Mucosa of descending colon (tissue), 3 donors: Measurements from ENCODE around the gene ZNF324. TPM values are rescaled to one million over a fixed set of nuclear protein-coding genes. Genes with fewer than 3 reads are reported as not detected.
"Not testable (repeated sequence)": the region's sequence is repeated elsewhere in the genome, so short reads cannot be mapped to it uniquely, and the experiment has no call there.

Experiments
- ATAC-seq: fragments of 200-7000 bp; cut with Tn5 transposase; one replicate; pipeline ENCODE4 v1.9.1; 2020; ENCODE audit warnings: mild to moderate bottlenecking, moderate library complexity
- DNase-seq, 3 donors: peaks; one replicate each; pipeline ENCODE4 v3.0.0-alpha.2; 2020
- H3K36me3 ChIP-seq: fragments of 200-600 bp; one replicate; pipeline ENCODE4 v1.8.0; 2021; ENCODE audit warnings: low read depth, mild to moderate bottlenecking
- H3K4me1 ChIP-seq: fragments of 200-600 bp; one replicate; pipeline ENCODE4 v1.8.0; 2021; ENCODE audit warnings: low read depth, mild to moderate bottlenecking
- H3K4me3 ChIP-seq: fragments of 200-600 bp; one replicate; pipeline ENCODE4 v1.8.0; 2021; ENCODE audit warnings: mild to moderate bottlenecking
- H3K9me3 ChIP-seq: fragments of 200-600 bp; one replicate; pipeline ENCODE4 v1.8.0; 2021; ENCODE audit warnings: mild to moderate bottlenecking
- CTCF ChIP-seq: fragments of 200-600 bp; IDR thresholded peaks from one replicate; pipeline ENCODE4 v1.8.0; 2022; ENCODE audit warnings: antibody characterized with exemption, mild to moderate bottlenecking
- intact Hi-C, 2 donors: fragments of 100-400 bp; cut with DNase I in 1 of 2; cut with micrococcal nuclease in 1 of 2; formaldehyde crosslinking; loops; one replicate each; pipeline versions ENCODE4 v1.11.0 to v1.11.1; 2022; cut with DNase I, micrococcal nuclease
- total RNA-seq, 3 donors: library from RNA; stranded (reverse); fragmentation: NEBNext Ultra II Directional in 2 of 3; extraction: Animal tissue kit (Norgen Biotek cat#: 25700) in 2 of 3; gene quantifications; one replicate each; pipeline versions ENCODE4 v1.2.1 to v1.2.4, GENCODE V29; 2021 to 2023
- donor health status: DM: no; HTN: no; CAD: no; lungs with moderate emphysema.
- donor health status: DM: no; HTN: no; CAD: no.
- donor health status: DM: no; HTN: yes; CAD: no.

The ZNF324 gene
- total RNA-seq, 3 donors from 2014 or later, result 10.1 to 14.8 (median 12.9) TPM

- no peak for ATAC-seq
- peak overlapping the region; percentile 41 for H3K4me3 ChIP-seq
- DNase-seq, result no peak
- H3K9me3 ChIP-seq, result peaks cover 47% of the 10 kb centered on the region
- H3K36me3 ChIP-seq, result peaks cover 9% of the 10 kb centered on the region
- H3K4me1 ChIP-seq, result peaks cover 10% of the 10 kb centered on the region
- intact Hi-C loops, result no loop called here
- no peak for TF ChIP-seq CTCF
Measured at GRCh38 chr19:58440556-58440955, 26.3 kb upstream of the ZNF324 start.

- H3K4me3 ChIP-seq, ATAC-seq, H3K36me3 ChIP-seq, intact Hi-C loops, DNase-seq: not testable (repeated sequence)
- Histone ChIP-seq H3K4me1 (peaks cover 10% of the 10 kb centered on the region), H3K9me3 (peaks cover 22% of the 10 kb centered on the region)
Measured at GRCh38 chr19:58442986-58443385, 23.9 kb upstream of the ZNF324 start.

- H3K9me3 ChIP-seq, ATAC-seq, H3K36me3 ChIP-seq, DNase-seq, H3K4me3 ChIP-seq, intact Hi-C loops: not testable (repeated sequence)
- H3K4me1 ChIP-seq, result peaks cover 12% of the 10 kb centered on the region
Measured at GRCh38 chr19:58448860-58449259, 18.0 kb upstream of the ZNF324 start.

DNA sequence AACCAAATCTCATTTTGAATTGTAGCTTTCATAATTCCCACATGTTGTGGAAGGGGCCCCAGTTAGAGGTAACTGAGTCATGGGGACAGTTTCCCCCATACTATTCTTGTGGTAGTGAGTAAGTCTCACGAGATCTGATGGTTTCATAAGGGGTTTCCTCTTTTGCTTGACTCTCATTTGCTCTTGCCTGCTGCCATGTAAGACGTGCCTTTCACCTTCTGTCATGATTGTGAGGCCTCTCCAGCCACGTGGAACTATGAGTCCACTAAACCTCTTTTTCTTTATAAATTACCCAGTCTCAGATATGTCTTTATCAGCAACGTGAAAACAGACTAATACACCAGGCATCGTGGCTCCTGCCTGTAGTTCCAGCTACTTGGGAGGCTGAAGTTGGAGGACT is 16.9 kb upstream of the ZNF324 start:
- H3K9me3 ChIP-seq, intact Hi-C loops, H3K4me3 ChIP-seq, ATAC-seq, DNase-seq, H3K36me3 ChIP-seq: not testable (repeated sequence)
- H3K4me1 ChIP-seq, result peaks cover 12% of the 10 kb centered on the region

DNA sequence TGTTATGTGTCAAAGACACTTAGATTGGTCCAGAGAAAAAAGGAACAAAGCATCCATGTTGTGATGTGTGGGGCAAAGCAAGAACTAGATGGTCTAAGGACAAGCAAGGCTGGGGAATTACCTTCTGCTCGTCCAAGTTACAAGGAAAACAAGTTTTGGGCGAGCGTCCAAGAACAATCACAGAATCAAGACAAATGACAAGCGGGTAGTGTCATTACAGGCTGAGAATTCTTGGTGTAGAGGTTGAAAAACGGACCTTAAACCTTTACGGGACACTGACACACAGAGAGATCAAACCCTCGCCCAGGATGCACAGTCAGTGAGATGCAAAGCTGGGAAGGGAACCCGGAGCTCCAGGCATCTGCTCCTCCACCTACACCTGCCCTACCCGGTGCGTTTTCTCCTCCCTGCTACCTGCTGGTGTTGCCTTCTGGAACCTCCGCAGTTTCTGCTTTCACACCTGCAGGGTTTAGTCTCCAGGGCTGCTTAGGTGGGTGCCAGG is 16.0 kb upstream of the ZNF324 start:
- Histone ChIP-seq H3K9me3 (peaks cover 8% of the 10 kb centered on the region), H3K36me3 (no peaks in the 10 kb centered on the region), H3K4me3 (peak overlapping the region; percentile 65), H3K4me1 (peaks cover 12% of the 10 kb centered on the region)
- intact Hi-C loops, result no loop called here
- DNase-seq (peak in 1 of 3 donors; percentile 73), ATAC-seq (peak; percentile 50)
- TF ChIP-seq CTCF, result no peak

DNA sequence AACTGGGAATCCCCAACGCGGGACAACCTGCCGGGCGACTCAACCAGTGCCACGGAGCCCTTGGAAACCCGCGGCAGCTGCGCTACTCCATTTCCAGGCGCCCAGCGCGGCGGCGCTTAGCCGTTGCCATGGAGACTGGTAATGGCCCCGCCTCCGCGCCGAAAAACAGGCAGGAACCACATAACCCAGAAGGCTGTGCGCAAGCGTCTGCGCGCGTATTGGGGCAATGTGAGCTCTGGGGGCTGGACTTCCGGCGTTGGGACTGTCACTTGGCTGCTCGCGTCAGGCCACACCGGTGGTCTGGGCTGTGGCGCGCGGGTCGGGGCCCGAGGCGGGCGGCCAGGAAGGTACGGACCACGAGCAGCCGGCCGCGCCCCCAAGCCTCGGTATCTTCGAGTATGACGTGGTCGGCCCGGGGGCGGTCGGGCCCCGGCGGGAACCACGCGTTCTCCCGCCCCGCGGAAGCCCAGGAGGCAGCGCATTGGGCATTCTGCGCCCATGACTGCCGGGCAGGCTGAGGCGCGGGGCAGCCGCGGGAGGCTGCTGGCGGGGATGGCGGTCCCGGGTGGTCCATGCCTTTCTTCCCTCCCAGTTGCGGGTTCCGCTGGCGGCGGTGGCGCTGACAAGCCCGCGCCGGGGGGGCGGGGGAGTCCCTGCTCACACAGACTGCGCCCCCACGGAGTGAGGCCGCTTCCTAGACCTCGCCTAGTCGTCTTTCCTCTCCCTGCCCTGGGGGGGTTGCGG is 15.3 kb upstream of the ZNF324 start, which contains the start of gene ZNF324B:
Gene ZNF324B, plus strand, starts transcription at position 265 of the 744 bp plus-strand sequence. CDS start 2,080 bp downstream, outside the sequence.
- Histone ChIP-seq H3K9me3 (peaks cover 8% of the 10 kb centered on the region), H3K36me3 (no peaks in the 10 kb centered on the region), H3K4me1 (peaks cover 12% of the 10 kb centered on the region), H3K4me3 (peak within 1 kb of the TSS; percentile 65)
- no peak for TF ChIP-seq CTCF
- ATAC-seq (peak; percentile 99), DNase-seq (peak; percentile 98)
- intact Hi-C loops, result no loop called here

GRCh38 chr19:58453743-58454142 is 13.1 kb upstream of the ZNF324 start:
- no peak for ATAC-seq
- H3K4me1 ChIP-seq, result peaks cover 12% of the 10 kb centered on the region
- H3K36me3 ChIP-seq, result no peaks in the 10 kb centered on the region
- H3K9me3 ChIP-seq, result peaks cover 4% of the 10 kb centered on the region
- DNase-seq, result no peak
- no peak overlapping the region for H3K4me3 ChIP-seq
- intact Hi-C loops, result no loop called here
- TF ChIP-seq CTCF, result no peak
